ENCODE results near the gene KCNN2. TPM values are rescaled to one million over a fixed set of nuclear protein-coding genes. Genes with fewer than 3 reads are reported as not detected.

Gene KCNN2
- polyA plus RNA-seq, 1 donor from 2014 or later = 1.0 TPM

DNA sequence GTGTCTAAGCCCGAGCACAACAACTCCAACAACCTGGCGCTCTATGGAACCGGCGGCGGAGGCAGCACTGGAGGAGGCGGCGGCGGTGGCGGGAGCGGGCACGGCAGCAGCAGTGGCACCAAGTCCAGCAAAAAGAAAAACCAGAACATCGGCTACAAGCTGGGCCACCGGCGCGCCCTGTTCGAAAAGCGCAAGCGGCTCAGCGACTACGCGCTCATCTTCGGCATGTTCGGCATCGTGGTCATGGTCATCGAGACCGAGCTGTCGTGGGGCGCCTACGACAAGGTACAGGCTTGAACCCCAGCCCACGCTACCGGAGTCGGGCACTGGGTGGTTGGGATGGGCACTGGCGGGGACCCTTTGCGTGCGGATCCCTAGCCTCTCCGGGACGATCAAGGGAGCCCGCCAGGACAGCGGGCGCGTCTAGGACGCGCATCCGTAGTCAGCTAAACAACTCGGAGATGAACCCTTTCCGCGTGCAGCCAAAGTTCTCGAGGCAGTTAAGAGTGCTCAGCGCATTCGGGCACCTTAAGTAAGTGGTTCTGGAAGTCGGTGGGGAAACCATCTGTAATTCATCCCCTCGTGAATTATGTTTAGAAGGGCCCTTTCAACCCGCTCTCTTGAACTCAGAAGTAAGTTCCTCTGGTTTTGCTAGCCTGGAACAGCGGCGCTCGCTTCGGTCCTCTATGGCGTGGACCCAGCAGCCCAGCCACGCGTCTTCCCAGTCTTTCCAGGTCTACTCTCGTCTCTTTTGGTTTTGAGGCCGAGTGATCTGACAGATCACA, 1.3 kb downstream of the KCNN2 start:
- H3K4me2 ChIP-seq (ENCODE audit: low read length) = peak overlapping the region; percentile 66
- peaks cover 47% of the 10 kb centered on the region for H3K27me3 ChIP-seq (ENCODE audit: insufficient read depth, low read depth, low read length)
- H3K79me2 ChIP-seq (replicated peaks; ENCODE audit: insufficient read depth, low read length) = no peaks in the 10 kb centered on the region

DNA sequence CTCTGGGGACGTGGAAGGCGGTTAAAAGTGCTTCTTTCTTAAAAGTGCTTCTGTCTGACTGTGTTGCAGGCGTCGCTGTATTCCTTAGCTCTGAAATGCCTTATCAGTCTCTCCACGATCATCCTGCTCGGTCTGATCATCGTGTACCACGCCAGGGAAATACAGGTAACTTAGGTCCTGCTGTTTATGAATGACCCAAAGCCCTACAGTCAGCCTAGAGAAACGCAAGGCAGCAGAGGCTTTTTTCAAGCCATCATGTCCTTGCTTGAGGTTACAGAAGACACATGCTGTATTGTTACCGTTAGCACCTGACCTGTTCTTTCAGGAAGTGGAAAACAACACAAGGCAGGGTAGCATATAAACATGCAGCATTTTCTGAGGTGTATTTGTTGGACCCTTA, 2.0 kb downstream of the KCNN2 start:
- H3K9me2 ChIP-seq (ENCODE audit: insufficient read depth, low read length) = no peaks in the 10 kb centered on the region
- H3K36me3 ChIP-seq (ENCODE audit: insufficient read depth, low read length) = no peaks in the 10 kb centered on the region
- H3F3A ChIP-seq (ENCODE audit: insufficient read depth, low read length, poor library complexity, severe bottlenecking) = no peaks in the 10 kb centered on the region
- no peak overlapping the region for H2AFZ ChIP-seq (ENCODE audit: low read depth, low read length)
- peak overlapping the region; percentile 94 for H3K4me3 ChIP-seq (ENCODE audit: low read length)
- H3K27ac ChIP-seq (ENCODE audit: low read length) = no peak overlapping the region
- peak overlapping the region; percentile 66 for H3K4me2 ChIP-seq (ENCODE audit: low read length)
- H4K20me1 ChIP-seq (ENCODE audit: insufficient read depth) = no peaks in the 10 kb centered on the region
- no peaks in the 10 kb centered on the region for H3K79me2 ChIP-seq (replicated peaks; ENCODE audit: insufficient read depth, low read length)
- no peaks in the 10 kb centered on the region for H3K9me3 ChIP-seq (ENCODE audit: low read length)
- peak overlapping the region; percentile 0 for H3K9ac ChIP-seq (ENCODE audit: low read length)
- peaks cover 47% of the 10 kb centered on the region for H3K27me3 ChIP-seq (ENCODE audit: insufficient read depth, low read depth, low read length)
- no peak for TF ChIP-seq SMC3 (conservative IDR thresholded peaks at IDR 0.05; ENCODE audit: poor library complexity)
- peak; percentile 38 for TF ChIP-seq MXI1 (conservative IDR thresholded peaks at IDR 0.05; ENCODE audit: poor library complexity, severe bottlenecking)
- no peak for TF ChIP-seq RAD21 (conservative IDR thresholded peaks at IDR 0.05)

More for the DNA sequence above, 1.3 kb downstream of the KCNN2 start:
- H3F3A ChIP-seq (ENCODE audit: insufficient read depth, low read length, poor library complexity, severe bottlenecking) = no peaks in the 10 kb centered on the region
- H3K36me3 ChIP-seq (ENCODE audit: insufficient read depth, low read length) = no peaks in the 10 kb centered on the region
- no peaks in the 10 kb centered on the region for H3K9me2 ChIP-seq (ENCODE audit: insufficient read depth, low read length)
- TF ChIP-seq MXI1 (conservative IDR thresholded peaks at IDR 0.05; ENCODE audit: poor library complexity, severe bottlenecking) (no peak), SMC3 (conservative IDR thresholded peaks at IDR 0.05; ENCODE audit: poor library complexity) (no peak), POLR2AphosphoS5 (IDR thresholded peaks at IDR 0.05) (peak; percentile 9), EP300 (conservative IDR thresholded peaks at IDR 0.05; ENCODE audit: poor library complexity, severe bottlenecking) (no peak), TAF1 (IDR thresholded peaks at IDR 0.05; ENCODE audit: low read depth) (peak; percentile 36), EZH2 (IDR thresholded peaks at IDR 0.05; ENCODE audit: borderline replicate concordance, insufficient read depth, low read length, poor library complexity, severe bottlenecking) (no peak), RAD21 (conservative IDR thresholded peaks at IDR 0.05) (no peak)
- TF ChIP-seq, protein P1, sequence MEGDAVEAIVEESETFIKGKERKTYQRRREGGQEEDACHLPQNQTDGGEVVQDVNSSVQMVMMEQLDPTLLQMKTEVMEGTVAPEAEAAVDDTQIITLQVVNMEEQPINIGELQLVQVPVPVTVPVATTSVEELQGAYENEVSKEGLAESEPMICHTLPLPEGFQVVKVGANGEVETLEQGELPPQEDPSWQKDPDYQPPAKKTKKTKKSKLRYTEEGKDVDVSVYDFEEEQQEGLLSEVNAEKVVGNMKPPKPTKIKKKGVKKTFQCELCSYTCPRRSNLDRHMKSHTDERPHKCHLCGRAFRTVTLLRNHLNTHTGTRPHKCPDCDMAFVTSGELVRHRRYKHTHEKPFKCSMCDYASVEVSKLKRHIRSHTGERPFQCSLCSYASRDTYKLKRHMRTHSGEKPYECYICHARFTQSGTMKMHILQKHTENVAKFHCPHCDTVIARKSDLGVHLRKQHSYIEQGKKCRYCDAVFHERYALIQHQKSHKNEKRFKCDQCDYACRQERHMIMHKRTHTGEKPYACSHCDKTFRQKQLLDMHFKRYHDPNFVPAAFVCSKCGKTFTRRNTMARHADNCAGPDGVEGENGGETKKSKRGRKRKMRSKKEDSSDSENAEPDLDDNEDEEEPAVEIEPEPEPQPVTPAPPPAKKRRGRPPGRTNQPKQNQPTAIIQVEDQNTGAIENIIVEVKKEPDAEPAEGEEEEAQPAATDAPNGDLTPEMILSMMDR (IDR thresholded peaks at IDR 0.05; ENCODE audit: poor library complexity, severe bottlenecking) = no peak
- TF ChIP-seq, protein P2, sequence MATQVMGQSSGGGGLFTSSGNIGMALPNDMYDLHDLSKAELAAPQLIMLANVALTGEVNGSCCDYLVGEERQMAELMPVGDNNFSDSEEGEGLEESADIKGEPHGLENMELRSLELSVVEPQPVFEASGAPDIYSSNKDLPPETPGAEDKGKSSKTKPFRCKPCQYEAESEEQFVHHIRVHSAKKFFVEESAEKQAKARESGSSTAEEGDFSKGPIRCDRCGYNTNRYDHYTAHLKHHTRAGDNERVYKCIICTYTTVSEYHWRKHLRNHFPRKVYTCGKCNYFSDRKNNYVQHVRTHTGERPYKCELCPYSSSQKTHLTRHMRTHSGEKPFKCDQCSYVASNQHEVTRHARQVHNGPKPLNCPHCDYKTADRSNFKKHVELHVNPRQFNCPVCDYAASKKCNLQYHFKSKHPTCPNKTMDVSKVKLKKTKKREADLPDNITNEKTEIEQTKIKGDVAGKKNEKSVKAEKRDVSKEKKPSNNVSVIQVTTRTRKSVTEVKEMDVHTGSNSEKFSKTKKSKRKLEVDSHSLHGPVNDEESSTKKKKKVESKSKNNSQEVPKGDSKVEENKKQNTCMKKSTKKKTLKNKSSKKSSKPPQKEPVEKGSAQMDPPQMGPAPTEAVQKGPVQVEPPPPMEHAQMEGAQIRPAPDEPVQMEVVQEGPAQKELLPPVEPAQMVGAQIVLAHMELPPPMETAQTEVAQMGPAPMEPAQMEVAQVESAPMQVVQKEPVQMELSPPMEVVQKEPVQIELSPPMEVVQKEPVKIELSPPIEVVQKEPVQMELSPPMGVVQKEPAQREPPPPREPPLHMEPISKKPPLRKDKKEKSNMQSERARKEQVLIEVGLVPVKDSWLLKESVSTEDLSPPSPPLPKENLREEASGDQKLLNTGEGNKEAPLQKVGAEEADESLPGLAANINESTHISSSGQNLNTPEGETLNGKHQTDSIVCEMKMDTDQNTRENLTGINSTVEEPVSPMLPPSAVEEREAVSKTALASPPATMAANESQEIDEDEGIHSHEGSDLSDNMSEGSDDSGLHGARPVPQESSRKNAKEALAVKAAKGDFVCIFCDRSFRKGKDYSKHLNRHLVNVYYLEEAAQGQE (IDR thresholded peaks at IDR 0.05; ENCODE audit: borderline replicate concordance) = no peak
- H4K20me1 ChIP-seq (ENCODE audit: insufficient read depth) = no peaks in the 10 kb centered on the region
- H3K9me3 ChIP-seq (ENCODE audit: low read length) = no peaks in the 10 kb centered on the region
- H2AFZ ChIP-seq (ENCODE audit: low read depth, low read length) = peak overlapping the region; percentile 54
- H3K4me3 ChIP-seq (ENCODE audit: low read length) = peak overlapping the region; percentile 94
- H3K9ac ChIP-seq (ENCODE audit: low read length) = peak overlapping the region; percentile 77
- no peak overlapping the region for H3K27ac ChIP-seq (ENCODE audit: low read length)
